Uterus (tissue), 4 donors: ENCODE data around the gene TEX51. TPM values are rescaled to one million over a fixed set of nuclear protein-coding genes. Genes with fewer than 3 reads are reported as not detected.

ENCODE experiments used
- DNase-seq, 2 donors: peaks; one replicate each; pipeline ENCODE4 v3.0.0-alpha.2; 2019 to 2020
- H3K27ac ChIP-seq, 2 donors: fragments of 200-600 bp; sonication (generic); 1 replicate in 1 of 2; 2 replicates in 1 of 2; pipeline ENCODE4 v1.5.1; 2016 to 2018
- H3K27me3 ChIP-seq, 2 donors: fragments of 200-600 bp; sonication (generic); one replicate each; pipeline ENCODE4 v1.5.1; 2018 to 2019; ENCODE audit warnings: control low read depth in 1 of 2
- H3K36me3 ChIP-seq, 2 donors: fragments of 200-600 bp; sonication (generic); one replicate each; pipeline ENCODE4 v1.5.1; 2019; ENCODE audit warnings: control low read depth in 1 of 2
- H3K4me1 ChIP-seq, 2 donors: fragments of 200-600 bp; sonication (generic); one replicate each; pipeline ENCODE4 v1.5.1; 2018 to 2019; ENCODE audit warnings: control low read depth in 1 of 2
- H3K4me3 ChIP-seq, 2 donors: fragments of 200-600 bp; sonication (generic); 1 replicate in 1 of 2; 2 replicates in 1 of 2; pipeline ENCODE4 v1.5.1; 2018 to 2019; ENCODE audit warnings: mild to moderate bottlenecking in 1 of 2
- H3K9me3 ChIP-seq, 2 donors: fragments of 200-600 bp; sonication (generic); one replicate each; pipeline ENCODE4 v1.5.1; 2019; ENCODE audit warnings: control low read depth in 1 of 2
- POLR2A ChIP-seq, 2 donors: fragments of 450-650 bp; IDR thresholded peaks; one replicate each; pipeline ENCODE4 v1.6.1; 2016; ENCODE audit warnings: antibody characterized with exemption in 2 of 2, mild to moderate bottlenecking in 1 of 2, moderate library complexity in 1 of 2
- intact Hi-C: fragments of 100-400 bp; cut with DNase I; formaldehyde crosslinking; loops from one replicate; pipeline ENCODE4 v1.15.1; 2023; ENCODE audit warnings: low total_unique reads
- total RNA-seq, 4 donors: library from RNA; depleted of rRNA in 3 of 4; stranded (reverse); fragments of >200 nt in 3 of 4; gene quantifications; one replicate each; pipeline versions ENCODE4 v1.1.0 to v1.2.4, GENCODE V29; 2014 to 2023
- TF ChIP-seq, protein P1 (sequence below), 4 experiments: fragments of 200-600 bp in 2 of 4; fragments of 450-650 bp in 2 of 4; sonication (generic) in 2 of 4; IDR thresholded peaks; one replicate each; pipeline ENCODE4 v1.5.1; 2016 to 2019; ENCODE audit warnings: antibody characterized with exemption in 4 of 4, mild to moderate bottlenecking in 2 of 4, moderate library complexity in 1 of 4
- donor health status: DM: yes; HTN: yes; CAD: no.

Gene TEX51
- total RNA-seq, 4 donors from 2014 or later: not detected

DNA sequence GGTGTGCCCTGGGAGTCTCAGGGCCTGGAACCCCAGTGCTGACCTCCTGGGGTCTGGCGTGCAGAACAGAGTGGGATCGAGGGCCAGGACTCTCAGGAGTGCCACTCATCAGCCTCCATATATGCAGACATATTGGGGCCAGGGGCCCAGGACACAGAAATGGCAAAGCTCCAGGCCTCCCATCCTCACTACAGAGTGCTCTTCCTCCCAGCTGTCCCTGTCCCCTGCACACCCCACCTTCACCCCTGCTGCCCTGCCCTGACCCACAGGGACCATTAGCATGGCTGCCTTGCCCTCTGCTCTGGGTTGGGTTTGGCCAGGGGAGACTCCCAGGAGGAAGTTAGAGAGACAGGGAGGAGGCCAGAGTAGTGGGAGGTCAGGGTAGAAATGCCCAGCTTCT is 2.8 kb downstream of the TEX51 start:
- no peak overlapping the region for H3K4me3 ChIP-seq
- no peaks in the 10 kb centered on the region for H3K36me3 ChIP-seq
- H3K27ac ChIP-seq: no peak overlapping the region
- no peak for TF ChIP-seq POLR2A (IDR thresholded peaks at IDR 0.05)
- TF ChIP-seq, protein P1, sequence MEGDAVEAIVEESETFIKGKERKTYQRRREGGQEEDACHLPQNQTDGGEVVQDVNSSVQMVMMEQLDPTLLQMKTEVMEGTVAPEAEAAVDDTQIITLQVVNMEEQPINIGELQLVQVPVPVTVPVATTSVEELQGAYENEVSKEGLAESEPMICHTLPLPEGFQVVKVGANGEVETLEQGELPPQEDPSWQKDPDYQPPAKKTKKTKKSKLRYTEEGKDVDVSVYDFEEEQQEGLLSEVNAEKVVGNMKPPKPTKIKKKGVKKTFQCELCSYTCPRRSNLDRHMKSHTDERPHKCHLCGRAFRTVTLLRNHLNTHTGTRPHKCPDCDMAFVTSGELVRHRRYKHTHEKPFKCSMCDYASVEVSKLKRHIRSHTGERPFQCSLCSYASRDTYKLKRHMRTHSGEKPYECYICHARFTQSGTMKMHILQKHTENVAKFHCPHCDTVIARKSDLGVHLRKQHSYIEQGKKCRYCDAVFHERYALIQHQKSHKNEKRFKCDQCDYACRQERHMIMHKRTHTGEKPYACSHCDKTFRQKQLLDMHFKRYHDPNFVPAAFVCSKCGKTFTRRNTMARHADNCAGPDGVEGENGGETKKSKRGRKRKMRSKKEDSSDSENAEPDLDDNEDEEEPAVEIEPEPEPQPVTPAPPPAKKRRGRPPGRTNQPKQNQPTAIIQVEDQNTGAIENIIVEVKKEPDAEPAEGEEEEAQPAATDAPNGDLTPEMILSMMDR (IDR thresholded peaks at IDR 0.05): no peak
- H3K27me3 ChIP-seq: no peaks in the 10 kb centered on the region
- H3K4me1 ChIP-seq: no peaks in the 10 kb centered on the region
- DNase-seq: peak in 1 of 2 donors; percentile 7
- no peaks in the 10 kb centered on the region for H3K9me3 ChIP-seq
- intact Hi-C loops: no loop called here

DNA sequence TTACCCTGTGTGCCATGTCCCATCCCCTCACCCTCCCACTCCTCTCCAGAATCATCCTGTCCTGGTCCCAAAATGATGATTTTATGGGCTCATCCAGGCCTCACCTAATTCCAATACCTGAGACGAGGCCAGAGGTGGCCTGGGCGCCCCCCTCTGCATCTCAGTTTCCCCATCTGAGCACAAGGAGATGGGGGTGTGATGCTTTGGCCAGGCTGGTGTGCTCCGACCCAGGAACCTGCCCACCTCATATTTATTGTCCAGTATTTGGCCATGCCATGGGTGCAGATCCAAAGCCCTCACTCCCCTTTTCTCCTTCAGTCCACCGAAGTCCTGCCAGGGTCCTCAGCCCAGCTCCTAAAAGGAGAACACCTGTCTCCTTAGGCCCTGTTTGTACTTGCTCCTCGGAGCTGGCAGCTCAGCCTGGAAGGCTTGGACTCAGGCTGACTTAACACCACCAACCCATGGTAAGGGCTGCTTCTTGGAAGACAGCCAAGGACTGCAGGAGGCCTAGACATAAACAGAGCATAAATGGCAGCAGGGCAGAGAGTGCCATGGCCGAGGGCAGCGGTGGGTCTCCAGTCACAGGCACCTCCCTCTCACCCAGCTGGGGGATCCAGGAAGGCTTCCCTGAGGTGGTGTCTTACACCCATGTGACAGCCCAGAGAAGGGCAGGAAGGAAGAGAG is 3.6 kb downstream of the TEX51 start:
- no peaks in the 10 kb centered on the region for H3K4me1 ChIP-seq
- H3K27ac ChIP-seq: no peak overlapping the region
- intact Hi-C loops: no loop called here
- no peaks in the 10 kb centered on the region for H3K9me3 ChIP-seq
- no peak overlapping the region for H3K4me3 ChIP-seq
- H3K36me3 ChIP-seq: no peaks in the 10 kb centered on the region
- TF ChIP-seq, protein P1 (IDR thresholded peaks at IDR 0.05): no peak
- no peak for TF ChIP-seq POLR2A (IDR thresholded peaks at IDR 0.05)
- no peaks in the 10 kb centered on the region for H3K27me3 ChIP-seq
- peak in 1 of 2 donors; percentile 11 for DNase-seq

DNA sequence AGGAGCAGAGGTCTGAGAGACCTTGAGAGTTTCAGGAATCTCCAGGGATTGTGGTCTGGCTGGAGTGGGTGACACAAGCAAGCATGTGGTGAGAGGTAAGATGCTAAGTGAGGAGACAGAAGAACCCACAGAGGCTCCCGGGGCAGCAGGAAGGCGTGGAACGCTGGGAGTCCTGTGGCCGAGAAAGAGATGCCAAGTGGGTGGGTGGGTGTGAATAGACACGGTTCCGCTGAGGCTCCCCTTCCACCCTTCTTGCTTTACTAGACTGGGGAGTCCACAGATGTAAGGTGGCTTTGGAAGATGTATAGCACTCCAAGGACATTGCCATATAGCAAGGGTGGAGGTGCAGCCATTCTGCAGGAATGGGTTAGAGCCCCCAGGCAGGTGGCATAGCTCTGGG is 4.2 kb downstream of the TEX51 start:
- TF ChIP-seq, protein P1 (IDR thresholded peaks at IDR 0.05): no peak
- no peak for TF ChIP-seq POLR2A (IDR thresholded peaks at IDR 0.05)
- Histone ChIP-seq H3K36me3 (no peaks in the 10 kb centered on the region), H3K27ac (no peak overlapping the region), H3K4me3 (no peak overlapping the region), H3K27me3 (no peaks in the 10 kb centered on the region), H3K9me3 (no peaks in the 10 kb centered on the region), H3K4me1 (no peaks in the 10 kb centered on the region)
- intact Hi-C loops: no loop called here
- DNase-seq: peak in 1 of 2 donors; percentile 1

DNA sequence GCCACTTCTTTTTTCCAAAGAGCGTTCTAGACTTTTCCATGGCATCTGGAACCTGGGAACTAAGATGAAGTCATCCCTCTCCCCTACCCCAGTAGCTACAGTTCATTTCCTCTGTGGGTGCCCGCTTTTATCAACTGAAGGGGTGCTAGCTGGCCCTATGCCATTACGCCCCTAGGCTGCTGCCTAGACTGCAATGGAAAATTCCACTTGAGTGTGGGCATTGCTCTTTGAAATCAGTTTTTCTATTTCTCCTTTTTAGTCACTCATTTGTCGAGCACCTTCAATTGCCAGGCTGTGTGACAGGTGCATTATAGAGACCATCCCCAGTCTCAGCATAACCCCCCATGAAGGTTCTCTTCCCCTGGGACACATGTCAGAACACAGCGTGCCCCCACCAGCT is 7.3 kb downstream of the TEX51 start:
- H3K4me3 ChIP-seq: no peak overlapping the region
- DNase-seq: no peak
- no peaks in the 10 kb centered on the region for H3K36me3 ChIP-seq
- H3K27me3 ChIP-seq: no peaks in the 10 kb centered on the region
- H3K4me1 ChIP-seq: no peaks in the 10 kb centered on the region
- no peak for TF ChIP-seq POLR2A (IDR thresholded peaks at IDR 0.05)
- TF ChIP-seq, protein P1 (IDR thresholded peaks at IDR 0.05): no peak
- intact Hi-C loops: no loop called here
- H3K27ac ChIP-seq: no peak overlapping the region
- no peaks in the 10 kb centered on the region for H3K9me3 ChIP-seq

DNA sequence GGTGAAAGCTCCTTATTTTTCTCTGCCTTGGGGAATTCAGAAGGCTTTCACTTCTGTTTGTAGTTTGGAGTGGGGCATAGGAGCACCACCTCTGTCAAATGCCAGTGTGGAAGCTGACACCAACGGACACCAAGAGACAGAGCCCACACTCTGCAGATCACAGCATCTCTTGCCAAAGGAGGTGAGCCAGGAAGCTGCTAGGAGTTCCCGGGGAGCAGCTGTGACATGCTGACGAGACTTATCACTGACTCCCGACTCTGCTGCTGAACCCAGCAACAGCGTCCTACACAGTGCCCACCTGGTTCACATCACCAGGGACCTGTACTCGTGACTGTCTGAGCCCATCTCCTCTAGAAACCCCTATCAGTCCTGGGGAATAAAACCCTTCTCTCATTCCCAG is 8.1 kb downstream of the TEX51 start:
- Histone ChIP-seq H3K4me1 (no peaks in the 10 kb centered on the region), H3K27ac (no peak overlapping the region), H3K4me3 (no peak overlapping the region), H3K9me3 (no peaks in the 10 kb centered on the region), H3K36me3 (no peaks in the 10 kb centered on the region), H3K27me3 (no peaks in the 10 kb centered on the region)
- intact Hi-C loops: no loop called here
- no peak for TF ChIP-seq POLR2A (IDR thresholded peaks at IDR 0.05)
- TF ChIP-seq, protein P1 (IDR thresholded peaks at IDR 0.05): no peak
- DNase-seq: peak in 1 of 2 donors; percentile 1
